HEK293 (cell line): ENCODE data around the gene KLHL17.

Experiments
- CTCF ChIA-PET: fragments of 350-600 bp; formaldehyde crosslinking; extraction: SDS; loops from one replicate; lab custom pipeline; 2021; ENCODE audit warnings: antibody characterized with exemption; lab: Yijun Ruan, JAX
- POLR2A ChIA-PET: fragments of 300-600 bp; formaldehyde crosslinking; extraction: SDS; loops from one replicate; lab custom pipeline; 2020; ENCODE audit warnings: antibody characterized with exemption, inconsistent platforms; lab: Yijun Ruan, JAX
- H3K27ac ChIP-seq: fragments of 200-500 bp; sonication (Bioruptor generic); 2 replicates; pipeline ENCODE4 v1.5.1; 2014; ENCODE audit warnings: low read depth, low read length, control low read depth, inconsistent platforms; ENCODE audit errors: extremely low read depth
- H3K36me3 ChIP-seq, 2 experiments: fragments of 200-500 bp in 1 of 2; sonication (Bioruptor generic) in 1 of 2; 1 replicate in 1 of 2; 2 replicates in 1 of 2; pipeline ENCODE4 v1.5.1; 2014 to 2017; ENCODE audit warnings: inconsistent platforms in 2 of 2, low read length in 2 of 2; ENCODE audit not compliant: control insufficient read depth in 2 of 2, insufficient read depth in 1 of 2
- H3K4me1 ChIP-seq: fragments of 200-500 bp; sonication (Bioruptor generic); 2 replicates; pipeline ENCODE4 v1.5.1; 2014; ENCODE audit warnings: mild to moderate bottlenecking, low read length, inconsistent platforms; ENCODE audit not compliant: control insufficient read depth, insufficient read depth
- H3K4me3 ChIP-seq: 2 replicates; pipeline ENCODE4 v1.5.1; 2011; ENCODE audit warnings: low read depth, mild to moderate bottlenecking, control low read depth, low read length, moderate library complexity
- H3K9me3 ChIP-seq: fragments of 200-500 bp; sonication (Bioruptor generic); 2 replicates; pipeline ENCODE4 v1.5.1; 2014; ENCODE audit warnings: low read depth, low read length, inconsistent platforms; ENCODE audit not compliant: control insufficient read depth, insufficient read depth
- EGR2 ChIP-seq: fragments of 450-650 bp; formaldehyde crosslinking; IDR thresholded peaks from 2 replicates; pipeline ENCODE4 v1.5.1; 2016; ENCODE audit warnings: low read depth, missing biosample characterization, missing genetic modification characterization
- KLF1 ChIP-seq: fragments of 450-650 bp; formaldehyde crosslinking; IDR thresholded peaks from 2 replicates; pipeline ENCODE4 v1.5.1; 2016; ENCODE audit warnings: missing biosample characterization, missing genetic modification characterization
- KLF10 ChIP-seq: fragments of 450-650 bp; IDR thresholded peaks from 2 replicates; pipeline ENCODE4 v1.5.1; 2018; ENCODE audit warnings: missing biosample characterization, mild to moderate bottlenecking, missing genetic modification characterization
- SCRT1 ChIP-seq: fragments of 450-650 bp; formaldehyde crosslinking; IDR thresholded peaks from 2 replicates; pipeline ENCODE4 v1.5.1; 2016; ENCODE audit warnings: missing biosample characterization, missing genetic modification characterization, borderline replicate concordance
- SP2 ChIP-seq: fragments of 450-650 bp; formaldehyde crosslinking; IDR thresholded peaks from 2 replicates; pipeline ENCODE4 v1.5.1; 2016; ENCODE audit warnings: missing biosample characterization, missing genetic modification characterization
- ZBTB17 ChIP-seq: fragments of 450-650 bp; formaldehyde crosslinking; IDR thresholded peaks from 2 replicates; pipeline ENCODE4 v1.5.1; 2016; ENCODE audit warnings: missing biosample characterization, missing genetic modification characterization
- ZBTB20 ChIP-seq: fragments of 450-650 bp; formaldehyde crosslinking; IDR thresholded peaks from 2 replicates; pipeline ENCODE4 v1.5.1; 2016; ENCODE audit warnings: missing biosample characterization, missing genetic modification characterization
- ZBTB48 ChIP-seq: fragments of 450-650 bp; formaldehyde crosslinking; IDR thresholded peaks from 2 replicates; pipeline ENCODE4 v1.5.1; 2016; ENCODE audit warnings: missing biosample characterization, missing genetic modification characterization
- ZNF140 ChIP-seq: fragments of 450-650 bp; formaldehyde crosslinking; IDR thresholded peaks from 2 replicates; pipeline ENCODE4 v1.5.1; 2016; ENCODE audit warnings: missing biosample characterization, missing genetic modification characterization
- ZNF184 ChIP-seq: fragments of 450-650 bp; IDR thresholded peaks from 2 replicates; pipeline ENCODE4 v1.5.1; 2018; ENCODE audit warnings: missing biosample characterization, mild to moderate bottlenecking, missing genetic modification characterization
- ZNF2 ChIP-seq: fragments of 450-650 bp; formaldehyde crosslinking; IDR thresholded peaks from 2 replicates; pipeline ENCODE4 v1.5.1; 2016; ENCODE audit warnings: missing biosample characterization, missing genetic modification characterization
- ZNF214 ChIP-seq: fragments of 450-650 bp; formaldehyde crosslinking; IDR thresholded peaks from 2 replicates; pipeline ENCODE4 v1.5.1; 2017; ENCODE audit warnings: missing biosample characterization, mild to moderate bottlenecking, missing genetic modification characterization, borderline replicate concordance
- ZNF37A ChIP-seq: fragments of 450-650 bp; IDR thresholded peaks from 2 replicates; pipeline ENCODE4 v1.5.1; 2018; ENCODE audit warnings: missing biosample characterization, missing genetic modification characterization
- ZNF394 ChIP-seq: fragments of 450-650 bp; formaldehyde crosslinking; IDR thresholded peaks from 2 replicates; pipeline ENCODE4 v1.5.1; 2016; ENCODE audit warnings: missing biosample characterization, missing genetic modification characterization, mild to moderate bottlenecking, moderate library complexity, borderline replicate concordance
- ZNF501 ChIP-seq: fragments of 450-650 bp; formaldehyde crosslinking; IDR thresholded peaks from 2 replicates; pipeline ENCODE4 v1.5.1; 2016; ENCODE audit warnings: missing biosample characterization, missing genetic modification characterization
- ZNF585B ChIP-seq: fragments of 450-650 bp; formaldehyde crosslinking; IDR thresholded peaks from 2 replicates; pipeline ENCODE4 v1.5.1; 2016; ENCODE audit warnings: missing biosample characterization, missing genetic modification characterization
- ZNF610 ChIP-seq: fragments of 450-650 bp; formaldehyde crosslinking; IDR thresholded peaks from 2 replicates; pipeline ENCODE4 v1.5.1; 2016; ENCODE audit warnings: missing biosample characterization, missing genetic modification characterization, borderline replicate concordance
- ZNF768 ChIP-seq: fragments of 450-650 bp; formaldehyde crosslinking; IDR thresholded peaks from 2 replicates; pipeline ENCODE4 v1.5.1; 2018; ENCODE audit warnings: missing biosample characterization, mild to moderate bottlenecking, missing genetic modification characterization
- ZXDB ChIP-seq: fragments of 450-650 bp; formaldehyde crosslinking; IDR thresholded peaks from 2 replicates; pipeline ENCODE4 v1.5.1; 2016; ENCODE audit warnings: missing biosample characterization, missing genetic modification characterization
- TF ChIP-seq, protein P1 (sequence below): fragments of 450-650 bp; formaldehyde crosslinking; IDR thresholded peaks from 2 replicates; pipeline ENCODE4 v1.5.1; 2016; ENCODE audit warnings: missing biosample characterization, missing genetic modification characterization
- TF ChIP-seq, protein P2 (sequence below): fragments of 450-650 bp; formaldehyde crosslinking; conservative IDR thresholded peaks from 2 replicates; pipeline ENCODE4 v1.5.1; 2016; ENCODE audit warnings: low read depth, missing biosample characterization, missing genetic modification characterization
- TF ChIP-seq, protein P3 (sequence below): fragments of 450-650 bp; formaldehyde crosslinking; optimal IDR thresholded peaks from 2 replicates; pipeline ENCODE3; 2016; ENCODE audit warnings: missing biosample characterization, mild to moderate bottlenecking, missing genetic modification characterization
- TF ChIP-seq, protein P4 (sequence below): sonication (generic); formaldehyde crosslinking; IDR thresholded peaks from 2 replicates; pipeline ENCODE4 v1.8.1; 2022; ENCODE audit warnings: mild to moderate bottlenecking, moderate library complexity, missing genetic modification reagents
- TF ChIP-seq, protein P5 (sequence below): fragments of 450-650 bp; formaldehyde crosslinking; IDR thresholded peaks from 2 replicates; pipeline ENCODE4 v1.5.1; 2016; ENCODE audit warnings: missing biosample characterization, missing genetic modification characterization

The KLHL17 gene

DNA sequence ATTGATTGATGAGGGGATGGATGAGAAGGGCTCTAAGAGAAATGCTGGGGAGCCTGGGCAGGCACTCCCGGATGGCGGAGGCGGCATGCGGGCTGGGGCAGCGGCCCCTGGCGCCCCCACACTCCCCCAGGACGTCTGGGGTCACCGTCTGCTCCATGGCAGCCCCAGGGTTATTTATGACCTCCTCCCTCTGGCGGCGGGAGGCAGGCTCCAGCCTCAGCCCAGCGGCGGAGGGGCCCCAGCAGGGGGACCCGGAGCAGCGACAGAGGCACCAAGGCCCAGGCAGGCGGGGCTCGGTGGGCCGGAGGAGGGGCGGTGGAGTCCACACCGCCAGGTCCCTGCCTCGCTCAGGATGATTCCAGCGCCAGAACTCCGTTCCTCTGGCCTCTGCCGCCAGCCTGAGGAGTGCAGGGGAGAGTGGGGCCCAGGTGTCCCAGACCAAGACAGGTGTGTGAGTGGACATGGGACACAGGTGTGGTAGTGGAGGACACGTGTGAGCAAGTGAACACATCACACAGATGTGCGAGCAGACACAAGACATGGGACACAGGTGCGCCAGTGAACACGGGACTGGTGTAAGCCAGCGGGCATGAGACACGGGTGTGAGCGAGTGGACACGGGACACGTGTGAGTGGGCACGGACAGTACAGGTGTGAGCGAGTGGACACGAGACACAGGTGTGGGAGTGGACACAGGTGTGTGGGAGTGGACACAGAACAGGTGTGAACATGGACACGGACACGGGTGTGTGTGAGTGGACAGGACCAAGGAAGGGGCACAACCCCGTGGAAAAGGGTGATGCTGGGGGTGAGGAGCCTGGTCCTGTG, 39.2 kb upstream of the KLHL17 start (continued):
- TF ChIP-seq ZNF214 (no peak), ZNF140 (tag by site-specific recombination) (no peak), ZNF585B (no peak)

DNA sequence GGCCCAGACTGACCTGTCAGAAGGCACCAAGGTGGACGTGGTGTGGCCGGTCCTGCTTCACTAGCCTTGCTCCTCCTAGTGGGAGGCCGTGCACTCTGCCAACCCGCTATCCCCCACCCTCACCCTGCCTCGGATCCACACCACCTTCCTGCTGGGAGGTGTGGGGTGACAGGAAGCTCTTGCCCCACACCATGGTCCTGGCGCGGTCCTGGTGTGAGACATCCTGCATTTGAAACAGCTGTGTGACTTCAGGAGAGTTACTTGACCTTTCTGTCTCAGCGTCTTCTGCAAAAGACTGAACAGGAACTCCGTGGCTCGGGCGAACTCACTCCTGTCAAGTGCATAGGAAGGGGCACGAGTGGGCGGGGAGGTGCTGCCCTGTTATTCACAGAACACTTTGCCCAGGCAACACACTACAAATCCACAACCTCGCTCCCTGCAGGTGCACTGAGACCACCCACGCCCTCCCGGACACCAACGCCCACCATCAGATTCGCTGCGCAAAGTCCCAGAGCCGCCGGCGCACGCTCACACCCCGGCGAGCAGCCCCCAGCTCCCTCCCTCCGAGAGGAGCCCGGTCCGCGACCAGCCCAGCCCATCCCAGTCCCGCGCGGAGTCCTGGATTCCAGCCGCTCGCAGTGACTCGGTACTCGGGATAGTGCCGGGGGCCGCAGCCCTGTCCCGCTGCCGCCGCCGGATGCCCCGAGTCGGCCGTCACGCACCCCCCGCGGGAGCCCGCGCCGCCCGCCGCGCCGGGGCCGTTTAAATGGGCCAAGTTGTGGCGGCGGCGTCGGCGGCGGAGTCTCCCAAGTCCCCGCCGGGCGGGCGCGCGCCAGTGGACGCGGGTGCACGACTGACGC, 37.0 kb upstream of the KLHL17 start, which contains the start of gene SAMD11:
TSS of gene SAMD11 (plus strand) at position 793 of the 860 bp plus-strand sequence. CDS start 509 bp downstream, outside the sequence.
- Histone ChIP-seq H3K27ac (peak within 1 kb of the TSS; percentile 99), H3K9me3 (no peaks in the 10 kb centered on the region), H3K4me1 (peaks cover 10% of the 10 kb centered on the region), H3K36me3 (peaks cover 0 to 47% of the 10 kb centered on the region in 2 experiments; a peak in 1 of 3 replicates), H3K4me3 (peak within 1 kb of the TSS; percentile 57)
- ChIA-PET CTCF (interaction anchor here (0.9 to 1.9 kb wide), 4 partner anchors 10 to 19 kb away, joined by 4 to 6 read pairs (median 5); no protein-coding TSS in a partner anchor), POLR2A (interaction anchor here (1.0 to 3.7 kb wide), 6 partner anchors 12 to 23 kb away, joined by 3 to 39 read pairs (median 6); no protein-coding TSS in a partner anchor)
- TF ChIP-seq, protein P1, sequence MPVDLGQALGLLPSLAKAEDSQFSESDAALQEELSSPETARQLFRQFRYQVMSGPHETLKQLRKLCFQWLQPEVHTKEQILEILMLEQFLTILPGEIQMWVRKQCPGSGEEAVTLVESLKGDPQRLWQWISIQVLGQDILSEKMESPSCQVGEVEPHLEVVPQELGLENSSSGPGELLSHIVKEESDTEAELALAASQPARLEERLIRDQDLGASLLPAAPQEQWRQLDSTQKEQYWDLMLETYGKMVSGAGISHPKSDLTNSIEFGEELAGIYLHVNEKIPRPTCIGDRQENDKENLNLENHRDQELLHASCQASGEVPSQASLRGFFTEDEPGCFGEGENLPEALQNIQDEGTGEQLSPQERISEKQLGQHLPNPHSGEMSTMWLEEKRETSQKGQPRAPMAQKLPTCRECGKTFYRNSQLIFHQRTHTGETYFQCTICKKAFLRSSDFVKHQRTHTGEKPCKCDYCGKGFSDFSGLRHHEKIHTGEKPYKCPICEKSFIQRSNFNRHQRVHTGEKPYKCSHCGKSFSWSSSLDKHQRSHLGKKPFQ (tag by site-specific recombination) = peak; percentile 31; the same call in 1 of the 2 replicates
- TF ChIP-seq, protein P2, sequence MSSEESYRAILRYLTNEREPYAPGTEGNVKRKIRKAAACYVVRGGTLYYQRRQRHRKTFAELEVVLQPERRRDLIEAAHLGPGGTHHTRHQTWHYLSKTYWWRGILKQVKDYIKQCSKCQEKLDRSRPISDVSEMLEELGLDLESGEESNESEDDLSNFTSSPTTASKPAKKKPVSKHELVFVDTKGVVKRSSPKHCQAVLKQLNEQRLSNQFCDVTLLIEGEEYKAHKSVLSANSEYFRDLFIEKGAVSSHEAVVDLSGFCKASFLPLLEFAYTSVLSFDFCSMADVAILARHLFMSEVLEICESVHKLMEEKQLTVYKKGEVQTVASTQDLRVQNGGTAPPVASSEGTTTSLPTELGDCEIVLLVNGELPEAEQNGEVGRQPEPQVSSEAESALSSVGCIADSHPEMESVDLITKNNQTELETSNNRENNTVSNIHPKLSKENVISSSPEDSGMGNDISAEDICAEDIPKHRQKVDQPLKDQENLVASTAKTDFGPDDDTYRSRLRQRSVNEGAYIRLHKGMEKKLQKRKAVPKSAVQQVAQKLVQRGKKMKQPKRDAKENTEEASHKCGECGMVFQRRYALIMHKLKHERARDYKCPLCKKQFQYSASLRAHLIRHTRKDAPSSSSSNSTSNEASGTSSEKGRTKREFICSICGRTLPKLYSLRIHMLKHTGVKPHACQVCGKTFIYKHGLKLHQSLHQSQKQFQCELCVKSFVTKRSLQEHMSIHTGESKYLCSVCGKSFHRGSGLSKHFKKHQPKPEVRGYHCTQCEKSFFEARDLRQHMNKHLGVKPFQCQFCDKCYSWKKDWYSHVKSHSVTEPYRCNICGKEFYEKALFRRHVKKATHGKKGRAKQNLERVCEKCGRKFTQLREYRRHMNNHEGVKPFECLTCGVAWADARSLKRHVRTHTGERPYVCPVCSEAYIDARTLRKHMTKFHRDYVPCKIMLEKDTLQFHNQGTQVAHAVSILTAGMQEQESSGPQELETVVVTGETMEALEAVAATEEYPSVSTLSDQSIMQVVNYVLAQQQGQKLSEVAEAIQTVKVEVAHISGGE = no peak
- TF ChIP-seq EGR2 (tag by site-specific recombination) (peak; percentile 90), ZBTB20 (tag by site-specific recombination) (peak; percentile 61; the same call in 1 of the 2 replicates), ZBTB48 (tag by site-specific recombination) (0 out of 2 replicates have a peak, but pooled peaks have one; percentile 29), ZNF768 (tag by site-specific recombination) (peak; percentile 93; the same call in 1 of the 2 replicates), ZXDB (0 out of 2 replicates have a peak, but pooled peaks have one; percentile 24), ZNF585B (no peak), ZBTB17 (peak; percentile 79), ZNF184 (tag by site-specific recombination) (peak; percentile 69; the same call in 1 of the 2 replicates), KLF1 (tag by site-specific recombination) (peak; percentile 49; the same call in 1 of the 2 replicates), SCRT1 (tag by site-specific recombination) (no peak), ZNF394 (tag by site-specific recombination) (no peak), ZNF37A (tag by site-specific recombination) (peak; percentile 64; the same call in 1 of the 2 replicates), SP2 (peak; percentile 50; the same call in 1 of the 2 replicates), KLF10 (peak; percentile 82), ZNF610 (tag by site-specific recombination) (no peak), ZNF2 (tag by site-specific recombination) (peak; percentile 43; the same call in 1 of the 2 replicates), ZNF501 (0 out of 2 replicates have a peak, but pooled peaks have one; percentile 33)
- TF ChIP-seq, protein P3, sequence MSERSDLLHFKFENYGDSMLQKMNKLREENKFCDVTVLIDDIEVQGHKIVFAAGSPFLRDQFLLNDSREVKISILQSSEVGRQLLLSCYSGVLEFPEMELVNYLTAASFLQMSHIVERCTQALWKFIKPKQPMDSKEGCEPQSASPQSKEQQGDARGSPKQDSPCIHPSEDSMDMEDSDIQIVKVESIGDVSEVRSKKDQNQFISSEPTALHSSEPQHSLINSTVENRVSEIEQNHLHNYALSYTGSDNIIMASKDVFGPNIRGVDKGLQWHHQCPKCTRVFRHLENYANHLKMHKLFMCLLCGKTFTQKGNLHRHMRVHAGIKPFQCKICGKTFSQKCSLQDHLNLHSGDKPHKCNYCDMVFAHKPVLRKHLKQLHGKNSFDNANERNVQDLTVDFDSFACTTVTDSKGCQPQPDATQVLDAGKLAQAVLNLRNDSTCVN = peak; percentile 57
- TF ChIP-seq, protein P4, sequence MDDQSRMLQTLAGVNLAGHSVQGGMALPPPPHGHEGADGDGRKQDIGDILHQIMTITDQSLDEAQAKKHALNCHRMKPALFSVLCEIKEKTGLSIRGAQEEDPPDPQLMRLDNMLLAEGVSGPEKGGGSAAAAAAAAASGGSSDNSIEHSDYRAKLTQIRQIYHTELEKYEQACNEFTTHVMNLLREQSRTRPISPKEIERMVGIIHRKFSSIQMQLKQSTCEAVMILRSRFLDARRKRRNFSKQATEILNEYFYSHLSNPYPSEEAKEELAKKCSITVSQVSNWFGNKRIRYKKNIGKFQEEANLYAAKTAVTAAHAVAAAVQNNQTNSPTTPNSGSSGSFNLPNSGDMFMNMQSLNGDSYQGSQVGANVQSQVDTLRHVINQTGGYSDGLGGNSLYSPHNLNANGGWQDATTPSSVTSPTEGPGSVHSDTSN (CRISPR knock-in tag) = peak; percentile 68; the same call in 1 of the 2 replicates
- TF ChIP-seq, protein P5, sequence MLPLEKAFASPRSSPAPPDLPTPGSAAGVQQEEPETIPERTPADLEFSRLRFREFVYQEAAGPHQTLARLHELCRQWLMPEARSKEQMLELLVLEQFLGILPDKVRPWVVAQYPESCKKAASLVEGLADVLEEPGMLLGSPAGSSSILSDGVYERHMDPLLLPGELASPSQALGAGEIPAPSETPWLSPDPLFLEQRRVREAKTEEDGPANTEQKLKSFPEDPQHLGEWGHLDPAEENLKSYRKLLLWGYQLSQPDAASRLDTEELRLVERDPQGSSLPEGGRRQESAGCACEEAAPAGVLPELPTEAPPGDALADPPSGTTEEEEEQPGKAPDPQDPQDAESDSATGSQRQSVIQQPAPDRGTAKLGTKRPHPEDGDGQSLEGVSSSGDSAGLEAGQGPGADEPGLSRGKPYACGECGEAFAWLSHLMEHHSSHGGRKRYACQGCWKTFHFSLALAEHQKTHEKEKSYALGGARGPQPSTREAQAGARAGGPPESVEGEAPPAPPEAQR (tag by site-specific recombination) = no peak
